ENCODE results near the gene IRF1.

The IRF1 gene

DNA sequence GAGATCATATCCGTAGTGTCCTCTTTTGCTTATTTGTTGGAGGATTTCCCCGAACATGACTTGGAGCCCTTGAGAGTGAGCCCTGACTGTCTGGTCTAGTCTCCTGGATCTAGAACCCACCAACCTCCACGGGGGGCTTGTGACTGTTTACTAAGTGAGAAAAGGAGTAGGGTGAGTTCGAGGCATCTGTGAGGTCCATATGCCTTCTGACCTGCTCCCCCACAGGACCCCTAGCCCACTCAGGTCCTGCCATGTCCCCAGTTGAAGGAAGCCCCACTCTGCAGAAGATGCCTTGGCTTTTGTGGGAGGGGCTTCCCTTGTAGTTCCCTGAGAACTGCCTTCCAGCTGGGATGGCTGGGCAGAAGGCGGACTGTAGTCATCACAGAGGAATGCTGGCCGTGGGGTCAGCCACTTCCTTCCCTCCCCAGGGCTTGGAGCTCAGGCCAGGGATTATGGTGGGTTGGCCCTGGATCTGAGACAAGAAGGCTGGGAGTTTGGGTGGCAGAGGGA is 7.0 kb upstream of the IRF1 start:
- H3K36me3 ChIP-seq (ENCODE audit: control insufficient read depth in 4 of 4, insufficient read depth in 4 of 4, low read length in 3 of 4) = no peaks in the 10 kb centered on the region
- H3K27ac ChIP-seq (ENCODE audit: insufficient read depth in 1 of 2, low read depth in 1 of 2, low read length in 2 of 2, poor library complexity in 1 of 2, severe bottlenecking in 2 of 2) = peak overlapping the region in 1 of 2 experiments; percentile 3
- DNase-seq = no peak
- H3K27me3 ChIP-seq (replicated peaks in 2 of 5; ENCODE audit: control insufficient read depth in 4 of 5, insufficient read depth in 5 of 5, low read length in 4 of 5) = no peaks in the 10 kb centered on the region
- WGBS (ENCODE audit: insufficient coverage) = 83% methylated on average over 3 of the region's 6 CpGs
- peaks cover 7 to 65% (median 56%) of the 10 kb centered on the region in 4 experiments for H3K4me1 ChIP-seq (ENCODE audit: control extremely low read depth in 1 of 4, control insufficient read depth in 4 of 4, insufficient read depth in 4 of 4, low read length in 3 of 4)
- no peaks in the 10 kb centered on the region for H3K9me3 ChIP-seq (ENCODE audit: control extremely low read depth in 1 of 5, control insufficient read depth in 4 of 5, insufficient read depth in 2 of 5, low read depth in 1 of 5, low read length in 4 of 5)
- POLR2A ChIA-PET = interaction anchor here (1.0 to 4.8 kb wide), 5 partner anchors 18 to 111 kb away, joined by 3 to 32 read pairs (median 3); no protein-coding TSS in a partner anchor
- H3K4me3 ChIP-seq (ENCODE audit: control insufficient read depth in 1 of 7, extremely low read depth in 1 of 7, insufficient read depth in 4 of 7, low read depth in 2 of 7, low read length in 6 of 7) = peak overlapping the region in 4 of 7 experiments; percentile 71 to 91 (median 78)
- CTCF ChIA-PET = interaction anchor here (1.2 to 25.1 kb wide), 12 partner anchors 8 to 219 kb away, joined by 3 to 471 read pairs (median 10); partner anchors contain the start of gene IRF1

DNA sequence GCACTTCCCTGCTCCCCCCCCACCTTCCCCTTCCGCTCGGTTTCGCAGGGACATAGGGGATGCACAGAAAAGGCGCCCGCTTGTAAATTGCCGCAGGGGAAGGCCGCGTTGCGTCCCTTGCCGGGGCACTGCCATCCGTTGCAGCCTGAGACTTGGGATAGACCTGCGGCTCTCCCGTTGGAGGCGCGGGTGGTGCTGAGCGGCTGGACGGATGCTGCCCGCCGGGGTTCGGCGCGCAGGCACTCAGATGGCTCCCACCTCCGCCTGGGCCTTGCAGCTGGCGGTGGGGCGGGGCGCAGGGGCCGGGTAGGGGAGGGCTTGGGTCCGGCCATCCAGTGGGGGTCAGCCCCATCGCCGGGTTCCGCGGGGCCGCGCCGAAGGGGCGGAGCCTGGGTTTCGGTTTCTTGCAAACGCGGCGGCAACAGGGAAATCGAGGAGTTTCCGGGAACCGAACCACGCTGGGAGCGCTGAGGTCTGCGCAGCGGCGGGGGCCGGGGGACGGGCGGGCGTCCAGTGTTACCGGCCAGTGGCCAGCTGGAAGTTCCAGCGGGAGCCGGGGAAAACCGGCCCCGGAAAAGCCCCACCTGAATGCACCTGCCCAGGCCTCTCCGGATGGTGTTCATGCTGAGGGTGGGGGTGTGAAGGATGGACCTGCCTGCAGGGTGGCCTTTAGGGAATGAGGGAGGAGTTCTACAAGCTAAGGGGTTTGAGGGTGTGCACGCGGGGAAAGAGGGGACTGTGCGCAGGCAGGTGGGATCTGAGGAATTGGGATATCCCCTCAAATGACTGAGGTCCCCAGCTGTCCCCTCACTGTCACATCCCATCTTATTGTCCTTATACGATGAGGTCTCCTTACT is 6.3 kb upstream of the IRF1 start:
- H3K36me3 ChIP-seq (ENCODE audit: control insufficient read depth in 4 of 4, insufficient read depth in 4 of 4, low read length in 3 of 4) = no peaks in the 10 kb centered on the region
- ChIA-PET CTCF (interaction anchor here (1.4 to 25.1 kb wide), 13 partner anchors 7 to 109 kb away, joined by 3 to 471 read pairs (median 12); partner anchors contain the start of gene IRF1), POLR2A (interaction anchor here (0.6 to 4.8 kb wide), 10 partner anchors 17 to 110 kb away, joined by 3 to 32 read pairs (median 4); no protein-coding TSS in a partner anchor)
- peak overlapping the region; percentile 66 to 91 (median 77) for H3K4me3 ChIP-seq (ENCODE audit: control insufficient read depth in 1 of 7, extremely low read depth in 1 of 7, insufficient read depth in 4 of 7, low read depth in 2 of 7, low read length in 6 of 7)
- peak overlapping the region in 1 of 2 experiments; percentile 86 for H3K27ac ChIP-seq (ENCODE audit: insufficient read depth in 1 of 2, low read depth in 1 of 2, low read length in 2 of 2, poor library complexity in 1 of 2, severe bottlenecking in 2 of 2)
- no peaks in the 10 kb centered on the region for H3K9me3 ChIP-seq (ENCODE audit: control extremely low read depth in 1 of 5, control insufficient read depth in 4 of 5, insufficient read depth in 2 of 5, low read depth in 1 of 5, low read length in 4 of 5)
- H3K27me3 ChIP-seq (replicated peaks in 2 of 5; ENCODE audit: control insufficient read depth in 4 of 5, insufficient read depth in 5 of 5, low read length in 4 of 5) = no peaks in the 10 kb centered on the region
- H3K4me1 ChIP-seq (ENCODE audit: control extremely low read depth in 1 of 4, control insufficient read depth in 4 of 4, insufficient read depth in 4 of 4, low read length in 3 of 4) = peaks cover 12 to 67% (median 61%) of the 10 kb centered on the region in 4 experiments
- 6% methylated on average over 47 of the region's 62 CpGs for WGBS (ENCODE audit: insufficient coverage)
- DNase-seq = peak; percentile 46 to 74 (median 61)

DNA sequence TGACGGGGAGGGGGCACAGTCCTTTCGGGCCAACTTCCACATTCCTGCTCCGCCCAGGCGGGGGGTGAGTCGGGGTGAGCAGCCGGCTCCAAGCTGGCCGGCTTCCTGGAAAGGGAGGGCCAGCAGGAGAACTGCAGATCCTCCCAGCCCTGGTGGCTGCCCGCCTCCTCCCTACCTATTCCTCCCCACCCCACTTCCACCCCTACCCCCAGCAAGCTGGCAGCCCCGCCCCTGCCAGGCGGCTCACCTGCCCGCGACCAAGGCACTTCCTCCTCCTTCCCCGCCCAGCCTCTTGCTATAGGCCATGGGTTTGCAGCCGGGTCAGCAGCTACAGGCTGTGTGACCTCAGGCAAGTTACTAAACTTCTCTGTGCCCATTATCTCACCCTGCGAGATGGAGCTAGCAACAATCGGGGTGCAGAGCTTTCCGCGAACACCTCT is 5.6 kb upstream of the IRF1 start:
- Histone ChIP-seq H3K4me1 (ENCODE audit: control extremely low read depth in 1 of 4, control insufficient read depth in 4 of 4, insufficient read depth in 4 of 4, low read length in 3 of 4) (peaks cover 15 to 67% (median 61%) of the 10 kb centered on the region in 4 experiments), H3K36me3 (ENCODE audit: control insufficient read depth in 4 of 4, insufficient read depth in 4 of 4, low read length in 3 of 4) (no peaks in the 10 kb centered on the region), H3K9me3 (ENCODE audit: control extremely low read depth in 1 of 5, control insufficient read depth in 4 of 5, insufficient read depth in 2 of 5, low read depth in 1 of 5, low read length in 4 of 5) (no peaks in the 10 kb centered on the region), H3K4me3 (ENCODE audit: control insufficient read depth in 1 of 7, extremely low read depth in 1 of 7, insufficient read depth in 4 of 7, low read depth in 2 of 7, low read length in 6 of 7) (peak overlapping the region; percentile 66 to 91 (median 77)), H3K27ac (ENCODE audit: insufficient read depth in 1 of 2, low read depth in 1 of 2, low read length in 2 of 2, poor library complexity in 1 of 2, severe bottlenecking in 2 of 2) (peak overlapping the region in 1 of 2 experiments; percentile 86), H3K27me3 (replicated peaks in 2 of 5; ENCODE audit: control insufficient read depth in 4 of 5, insufficient read depth in 5 of 5, low read length in 4 of 5) (no peaks in the 10 kb centered on the region)
- ChIA-PET CTCF (interaction anchor here (1.0 to 25.1 kb wide), 10 partner anchors 9 to 108 kb away, joined by 3 to 471 read pairs (median 9); no protein-coding TSS in a partner anchor), POLR2A (interaction anchor here (0.6 to 4.8 kb wide), 11 partner anchors 12 to 110 kb away, joined by 3 to 32 read pairs (median 5); no protein-coding TSS in a partner anchor)
- WGBS (ENCODE audit: insufficient coverage) = 0% methylated on average over 12 of the region's 18 CpGs
- peak; percentile 66 to 92 (median 84) for DNase-seq

DNA sequence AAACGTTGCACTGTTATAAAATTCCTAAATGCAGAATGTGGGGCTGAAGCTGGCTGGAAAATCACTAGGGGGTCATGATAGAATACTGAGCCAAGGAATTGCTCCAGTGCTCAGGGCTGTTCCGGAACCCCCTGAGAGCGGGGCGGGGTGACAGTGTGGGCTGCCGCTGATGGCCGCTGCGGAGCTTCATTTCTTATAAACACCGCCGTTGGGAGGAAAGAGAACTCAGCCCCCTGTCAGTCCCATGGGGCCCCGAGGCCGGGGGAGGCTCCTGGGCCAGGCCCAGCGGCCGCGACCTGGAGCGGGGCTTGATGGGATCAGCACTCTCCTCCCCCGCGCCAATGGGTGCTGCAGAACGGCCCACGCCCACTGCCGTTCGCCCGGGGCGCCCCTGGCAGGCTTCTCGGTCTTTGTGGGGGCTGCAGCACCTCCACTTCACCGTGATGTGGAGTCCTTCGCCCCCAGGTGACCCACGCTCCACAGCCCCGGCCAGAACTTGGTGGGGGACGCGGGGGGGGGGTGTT is 5.2 kb upstream of the IRF1 start:
- Histone ChIP-seq H3K4me3 (ENCODE audit: control insufficient read depth in 1 of 7, extremely low read depth in 1 of 7, insufficient read depth in 4 of 7, low read depth in 2 of 7, low read length in 6 of 7) (peak overlapping the region in 6 of 7 experiments; percentile 38 to 91 (median 78)), H3K9me3 (ENCODE audit: control extremely low read depth in 1 of 5, control insufficient read depth in 4 of 5, insufficient read depth in 2 of 5, low read depth in 1 of 5, low read length in 4 of 5) (no peaks in the 10 kb centered on the region), H3K27me3 (replicated peaks in 2 of 5; ENCODE audit: control insufficient read depth in 4 of 5, insufficient read depth in 5 of 5, low read length in 4 of 5) (no peaks in the 10 kb centered on the region), H3K36me3 (ENCODE audit: control insufficient read depth in 4 of 4, insufficient read depth in 4 of 4, low read length in 3 of 4) (no peaks in the 10 kb centered on the region), H3K4me1 (ENCODE audit: control extremely low read depth in 1 of 4, control insufficient read depth in 4 of 4, insufficient read depth in 4 of 4, low read length in 3 of 4) (peaks cover 15 to 66% (median 60%) of the 10 kb centered on the region in 4 experiments), H3K27ac (ENCODE audit: insufficient read depth in 1 of 2, low read depth in 1 of 2, low read length in 2 of 2, poor library complexity in 1 of 2, severe bottlenecking in 2 of 2) (peak overlapping the region; percentile 41 to 86)
- ChIA-PET POLR2A (interaction anchor here (1.0 to 4.8 kb wide), 10 partner anchors 12 to 109 kb away, joined by 3 to 32 read pairs (median 6); no protein-coding TSS in a partner anchor), CTCF (interaction anchor here (1.0 to 25.1 kb wide), 10 partner anchors 9 to 107 kb away, joined by 3 to 471 read pairs (median 9); no protein-coding TSS in a partner anchor)
- 0% methylated on average over 27 of the region's 30 CpGs for WGBS (ENCODE audit: insufficient coverage)
- peak; percentile 87 to 94 (median 91) for DNase-seq

DNA sequence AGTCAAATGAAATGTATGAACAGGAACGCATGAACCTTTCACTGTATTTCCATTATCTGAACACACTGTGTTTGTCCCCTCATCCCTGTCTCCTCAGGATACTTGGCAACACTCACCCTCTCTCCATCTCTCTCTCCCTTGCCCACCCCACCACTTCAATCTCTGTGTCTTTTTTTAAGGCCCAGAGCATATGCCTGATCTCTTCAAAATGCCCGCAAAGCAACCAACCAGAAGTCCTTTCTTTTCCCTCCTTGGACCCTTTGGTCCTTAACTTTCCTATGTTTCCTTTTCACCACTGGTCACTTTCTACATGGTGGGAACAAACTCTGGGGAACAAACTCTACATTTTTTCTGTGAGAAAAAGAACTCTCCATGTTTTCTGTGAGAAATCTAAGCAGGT is 3.2 kb upstream of the IRF1 start:
- Histone ChIP-seq H3K4me1 (ENCODE audit: control extremely low read depth in 1 of 4, control insufficient read depth in 4 of 4, insufficient read depth in 4 of 4, low read length in 3 of 4) (peaks cover 15 to 77% (median 65%) of the 10 kb centered on the region in 4 experiments), H3K4me3 (ENCODE audit: control insufficient read depth in 1 of 7, extremely low read depth in 1 of 7, insufficient read depth in 4 of 7, low read depth in 2 of 7, low read length in 6 of 7) (no peak overlapping the region), H3K36me3 (ENCODE audit: control insufficient read depth in 4 of 4, insufficient read depth in 4 of 4, low read length in 3 of 4) (peaks cover 0 to 11% (median 3%) of the 10 kb centered on the region in 4 experiments), H3K9me3 (ENCODE audit: control extremely low read depth in 1 of 5, control insufficient read depth in 4 of 5, insufficient read depth in 2 of 5, low read depth in 1 of 5, low read length in 4 of 5) (no peaks in the 10 kb centered on the region), H3K27me3 (replicated peaks in 2 of 5; ENCODE audit: control insufficient read depth in 4 of 5, insufficient read depth in 5 of 5, low read length in 4 of 5) (no peaks in the 10 kb centered on the region), H3K27ac (ENCODE audit: insufficient read depth in 1 of 2, low read depth in 1 of 2, low read length in 2 of 2, poor library complexity in 1 of 2, severe bottlenecking in 2 of 2) (peak overlapping the region in 1 of 2 experiments; percentile 86)
- CTCF ChIA-PET = interaction anchor here (1.2 to 25.1 kb wide), 4 partner anchors 20 to 106 kb away, joined by 3 to 471 read pairs (median 190); no protein-coding TSS in a partner anchor
- POLR2A ChIA-PET = interaction anchor here (2.9 kb wide), 1 partner anchor 27 kb away, joined by 10 read pairs; no protein-coding TSS in a partner anchor
- WGBS (ENCODE audit: insufficient coverage) = 100% methylated on average over 2 of the region's 2 CpGs
- DNase-seq = no peak

DNA sequence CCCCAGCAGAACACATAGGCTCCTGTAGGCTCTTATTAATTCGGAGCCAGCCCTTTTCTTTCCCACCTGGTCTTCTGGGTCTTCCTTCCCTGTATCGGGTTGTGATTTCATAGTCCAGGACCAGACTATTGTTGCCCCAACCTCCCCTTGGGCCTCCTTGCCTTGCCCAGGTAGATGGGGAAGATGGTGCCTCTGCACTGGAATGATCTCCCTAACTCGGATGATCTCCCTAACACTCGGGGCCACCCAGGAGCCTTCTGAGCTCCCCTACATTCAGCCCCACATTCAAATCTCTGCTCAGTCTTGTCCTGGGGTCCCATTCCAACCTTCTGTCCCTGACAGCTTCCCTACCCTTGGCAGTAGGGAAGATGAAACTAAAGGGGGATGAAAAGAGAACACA is 2.7 kb upstream of the IRF1 start:
- 100% methylated on average over 1 of the region's 4 CpGs for WGBS (ENCODE audit: insufficient coverage)
- peaks cover 20 to 82% (median 71%) of the 10 kb centered on the region in 4 experiments for H3K4me1 ChIP-seq (ENCODE audit: control extremely low read depth in 1 of 4, control insufficient read depth in 4 of 4, insufficient read depth in 4 of 4, low read length in 3 of 4)
- no peaks in the 10 kb centered on the region for H3K27me3 ChIP-seq (replicated peaks in 2 of 5; ENCODE audit: control insufficient read depth in 4 of 5, insufficient read depth in 5 of 5, low read length in 4 of 5)
- no peak overlapping the region for H3K4me3 ChIP-seq (ENCODE audit: control insufficient read depth in 1 of 7, extremely low read depth in 1 of 7, insufficient read depth in 4 of 7, low read depth in 2 of 7, low read length in 6 of 7)
- H3K9me3 ChIP-seq (ENCODE audit: control extremely low read depth in 1 of 5, control insufficient read depth in 4 of 5, insufficient read depth in 2 of 5, low read depth in 1 of 5, low read length in 4 of 5) = no peaks in the 10 kb centered on the region
- POLR2A ChIA-PET = interaction anchor here (0.6 kb wide), 1 partner anchor 270 kb away, joined by 3 read pairs; no protein-coding TSS in a partner anchor
- DNase-seq = no peak
- H3K27ac ChIP-seq (ENCODE audit: insufficient read depth in 1 of 2, low read depth in 1 of 2, low read length in 2 of 2, poor library complexity in 1 of 2, severe bottlenecking in 2 of 2) = no peak overlapping the region
- H3K36me3 ChIP-seq (ENCODE audit: control insufficient read depth in 4 of 4, insufficient read depth in 4 of 4, low read length in 3 of 4) = peaks cover 0 to 16% (median 8%) of the 10 kb centered on the region in 4 experiments
- CTCF ChIA-PET = interaction anchor here (0.6 to 25.1 kb wide), 9 partner anchors 8 to 184 kb away, joined by 3 to 471 read pairs (median 5); no protein-coding TSS in a partner anchor
